ENCODE data around the gene LCP1. TPM values are rescaled to one million over a fixed set of nuclear protein-coding genes. Genes with fewer than 3 reads are reported as not detected.
"Not testable (repeated sequence)": the region's sequence is repeated elsewhere in the genome, so short reads cannot be mapped to it uniquely, and the experiment has no call there.

LCP1 gene, protein sequence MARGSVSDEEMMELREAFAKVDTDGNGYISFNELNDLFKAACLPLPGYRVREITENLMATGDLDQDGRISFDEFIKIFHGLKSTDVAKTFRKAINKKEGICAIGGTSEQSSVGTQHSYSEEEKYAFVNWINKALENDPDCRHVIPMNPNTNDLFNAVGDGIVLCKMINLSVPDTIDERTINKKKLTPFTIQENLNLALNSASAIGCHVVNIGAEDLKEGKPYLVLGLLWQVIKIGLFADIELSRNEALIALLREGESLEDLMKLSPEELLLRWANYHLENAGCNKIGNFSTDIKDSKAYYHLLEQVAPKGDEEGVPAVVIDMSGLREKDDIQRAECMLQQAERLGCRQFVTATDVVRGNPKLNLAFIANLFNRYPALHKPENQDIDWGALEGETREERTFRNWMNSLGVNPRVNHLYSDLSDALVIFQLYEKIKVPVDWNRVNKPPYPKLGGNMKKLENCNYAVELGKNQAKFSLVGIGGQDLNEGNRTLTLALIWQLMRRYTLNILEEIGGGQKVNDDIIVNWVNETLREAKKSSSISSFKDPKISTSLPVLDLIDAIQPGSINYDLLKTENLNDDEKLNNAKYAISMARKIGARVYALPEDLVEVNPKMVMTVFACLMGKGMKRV
- total RNA-seq = 6.1 TPM

DNA sequence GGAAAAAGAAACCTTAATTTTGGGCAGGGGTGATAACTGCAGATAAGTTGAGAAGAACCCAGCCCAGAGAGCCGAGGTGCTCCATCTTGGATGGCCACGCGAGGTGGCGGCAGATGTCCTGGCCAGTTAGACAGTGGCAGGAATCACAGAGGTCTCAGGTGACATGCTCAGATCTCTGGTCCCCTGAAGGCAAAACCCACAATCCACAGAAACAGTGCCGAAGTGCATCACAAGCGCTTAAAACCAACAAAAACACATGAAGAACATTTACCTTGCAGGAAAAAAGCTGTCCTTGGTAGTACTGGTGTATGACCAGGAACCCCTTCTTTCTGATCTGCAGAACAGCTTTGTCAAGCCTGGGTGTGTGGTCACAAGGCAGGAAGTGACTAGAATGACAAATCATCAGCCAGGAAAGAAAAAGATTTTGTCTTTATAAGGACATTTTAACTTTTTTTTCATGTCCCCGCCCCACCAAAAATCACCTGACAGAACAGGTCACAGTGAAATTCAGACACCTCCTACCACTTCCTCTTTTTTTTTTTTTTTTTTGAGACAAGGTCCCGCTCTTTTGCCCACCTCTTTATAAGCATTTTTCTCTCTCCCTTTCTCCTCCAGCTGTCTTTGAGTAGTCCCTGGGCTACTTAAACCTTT, at the start of gene LCP1:
TSS of gene LCP1 (minus strand) at position 338 of the 651 bp plus-strand sequence. CDS start 22,515 bp downstream, outside the sequence.
- FAIRE-seq (no peak), DNase-seq (ENCODE audit: low spot score in 2 of 2) (no peak)

DNA sequence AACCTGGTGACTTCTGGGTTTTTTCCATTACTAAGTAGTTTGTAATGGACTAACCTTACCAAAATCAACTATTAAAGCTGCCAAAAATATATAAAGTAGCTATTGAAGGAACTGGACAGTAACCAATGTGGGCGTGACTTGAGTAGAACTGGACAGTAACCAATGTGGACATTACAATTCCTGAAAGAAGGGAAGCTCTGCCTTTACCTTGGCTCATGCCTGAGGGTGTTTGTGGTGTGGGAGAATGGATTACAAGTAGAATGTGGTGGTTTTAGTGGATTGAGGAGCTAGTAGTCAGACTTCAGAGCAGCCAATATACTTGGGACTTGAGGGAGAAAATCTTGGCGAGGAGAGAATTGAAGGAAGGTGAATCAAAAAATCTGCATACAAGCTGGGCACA, 47.3 kb upstream of the LCP1 start:
- DNase-seq (ENCODE audit: low spot score in 2 of 2) (no peak), FAIRE-seq (no peak)

DNA sequence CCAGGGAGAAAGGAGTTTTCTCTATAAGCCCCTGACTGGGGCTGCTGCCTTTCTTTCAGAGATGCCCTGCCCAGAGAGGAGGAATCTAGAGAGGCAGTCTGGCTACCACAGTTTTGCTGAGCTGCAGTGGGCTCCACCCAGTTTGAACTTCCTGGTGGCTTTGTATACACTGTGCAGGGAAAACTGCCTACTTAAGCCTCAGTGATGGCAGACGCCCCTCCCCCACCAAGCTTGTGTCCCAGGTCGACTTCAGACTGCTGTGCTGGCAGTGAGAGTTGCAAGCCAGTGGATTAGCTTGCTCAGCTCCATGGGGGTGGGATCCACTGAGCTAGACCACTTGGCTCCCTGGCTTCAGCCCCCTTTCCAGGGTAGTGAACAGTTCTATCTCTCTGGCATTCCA, 38.3 kb upstream of the LCP1 start:
- DNase-seq (ENCODE audit: low spot score in 2 of 2); FAIRE-seq: not testable (repeated sequence)

DNA sequence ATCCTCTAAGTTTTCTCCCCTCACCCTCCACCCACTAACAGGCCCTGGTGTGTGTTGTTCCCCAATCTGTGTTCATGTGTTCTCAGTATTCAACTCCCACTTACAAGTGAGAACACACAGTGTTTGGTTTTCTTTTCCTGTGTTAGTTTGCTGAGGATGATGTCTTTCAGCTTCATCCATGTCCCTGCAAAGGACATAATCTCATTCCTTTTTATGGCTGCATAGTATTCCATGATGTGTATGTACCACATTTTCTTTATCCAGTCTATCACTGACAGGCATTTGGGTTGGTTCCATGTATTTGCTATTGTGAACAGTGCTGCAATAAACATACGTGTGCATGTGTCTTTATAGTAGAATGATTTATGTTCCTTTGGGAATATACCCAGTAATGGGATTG, 32.8 kb upstream of the LCP1 start:
- not testable (repeated sequence) for DNase-seq (ENCODE audit: low spot score in 2 of 2); FAIRE-seq

DNA sequence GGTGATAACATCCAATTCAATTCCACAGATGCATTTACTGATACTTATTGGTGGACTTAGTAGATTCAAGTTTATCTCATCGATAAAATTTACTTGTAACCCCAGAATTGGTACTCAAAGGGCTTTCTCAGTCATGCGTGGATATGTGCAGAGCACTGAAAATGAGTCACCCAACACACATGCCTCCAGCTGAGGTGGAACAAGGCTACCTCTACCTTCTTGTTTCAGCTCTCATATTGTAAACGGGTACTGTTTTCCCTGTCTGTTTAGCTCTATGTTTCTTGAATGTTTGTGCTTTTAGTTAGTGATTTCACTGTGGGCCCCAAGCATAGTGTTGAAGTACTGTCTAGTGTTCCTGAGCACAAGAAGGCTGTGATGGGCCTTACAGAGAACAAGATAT, 31.3 kb upstream of the LCP1 start:
- no peak for FAIRE-seq
- DNase-seq (ENCODE audit: low spot score in 2 of 2) = no peak

DNA sequence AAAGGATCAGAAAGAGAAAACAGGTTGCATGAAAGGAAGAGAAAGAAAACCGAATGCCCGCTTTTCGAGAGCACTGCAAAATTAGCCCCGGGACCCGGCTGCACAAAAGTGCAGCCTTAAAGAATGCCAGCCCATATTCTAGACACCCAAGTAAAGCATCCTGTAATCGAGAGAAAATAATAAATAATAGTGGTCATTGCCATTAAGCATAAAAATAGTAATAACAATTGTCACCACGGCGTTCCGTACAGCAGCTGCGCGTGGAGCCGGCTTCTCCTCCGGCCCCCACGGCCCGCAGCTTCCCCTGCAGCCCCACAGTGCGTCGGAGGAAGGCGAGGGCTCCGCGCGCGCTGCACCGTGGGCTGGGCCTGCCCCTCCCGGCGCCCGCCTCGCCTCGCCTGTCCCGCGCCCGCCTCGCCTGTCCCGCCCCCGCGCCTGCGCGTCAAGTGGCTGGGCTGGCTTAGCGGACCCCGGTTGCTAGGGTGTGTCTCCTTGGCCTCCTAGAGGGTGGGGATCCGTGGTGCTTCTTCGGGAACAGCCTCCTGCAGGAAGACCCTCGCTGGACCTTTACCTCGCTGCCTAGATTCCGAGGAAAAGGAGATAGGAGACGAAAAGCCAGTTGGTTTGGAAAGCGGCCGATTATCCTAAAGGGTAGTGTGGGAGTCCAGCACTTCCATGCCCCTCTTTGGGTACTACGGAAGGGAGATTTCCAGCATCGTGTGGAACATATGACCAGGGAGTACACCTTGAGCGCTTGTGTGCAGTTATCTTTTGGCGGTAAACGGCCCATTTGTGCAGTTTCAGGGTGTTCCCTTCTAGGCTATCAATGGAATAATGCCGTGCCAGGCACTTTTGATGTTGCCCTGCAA, 29.7 kb upstream of the LCP1 start, which contains the start of gene LRRC63:
TSS of gene LRRC63 (plus strand) at position 446 of the 869 bp plus-strand sequence. CDS start 1,107 bp downstream, outside the sequence.
- FAIRE-seq (no peak), DNase-seq (ENCODE audit: low spot score in 2 of 2) (peak; percentile 70)

DNA sequence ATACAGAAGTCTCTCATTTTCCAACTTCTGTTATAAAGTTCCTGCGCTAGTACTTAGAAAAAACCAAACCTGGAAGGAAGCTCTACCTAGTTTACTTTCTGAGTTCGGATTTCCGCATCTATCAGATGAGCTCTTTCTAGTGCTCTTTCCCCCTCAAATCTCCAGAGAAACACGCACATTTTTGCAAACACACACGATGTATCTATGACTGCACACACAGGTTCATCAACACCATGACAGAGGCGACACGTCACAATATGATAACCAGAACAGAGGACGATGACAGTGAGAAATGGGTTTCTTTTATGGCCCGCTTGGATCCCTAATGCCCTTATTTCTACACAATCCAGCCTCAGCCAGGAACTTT, 29.1 kb upstream of the LCP1 start:
- FAIRE-seq (no peak), DNase-seq (ENCODE audit: low spot score in 2 of 2) (peak in 1 of 2 donors; percentile 18)

DNA sequence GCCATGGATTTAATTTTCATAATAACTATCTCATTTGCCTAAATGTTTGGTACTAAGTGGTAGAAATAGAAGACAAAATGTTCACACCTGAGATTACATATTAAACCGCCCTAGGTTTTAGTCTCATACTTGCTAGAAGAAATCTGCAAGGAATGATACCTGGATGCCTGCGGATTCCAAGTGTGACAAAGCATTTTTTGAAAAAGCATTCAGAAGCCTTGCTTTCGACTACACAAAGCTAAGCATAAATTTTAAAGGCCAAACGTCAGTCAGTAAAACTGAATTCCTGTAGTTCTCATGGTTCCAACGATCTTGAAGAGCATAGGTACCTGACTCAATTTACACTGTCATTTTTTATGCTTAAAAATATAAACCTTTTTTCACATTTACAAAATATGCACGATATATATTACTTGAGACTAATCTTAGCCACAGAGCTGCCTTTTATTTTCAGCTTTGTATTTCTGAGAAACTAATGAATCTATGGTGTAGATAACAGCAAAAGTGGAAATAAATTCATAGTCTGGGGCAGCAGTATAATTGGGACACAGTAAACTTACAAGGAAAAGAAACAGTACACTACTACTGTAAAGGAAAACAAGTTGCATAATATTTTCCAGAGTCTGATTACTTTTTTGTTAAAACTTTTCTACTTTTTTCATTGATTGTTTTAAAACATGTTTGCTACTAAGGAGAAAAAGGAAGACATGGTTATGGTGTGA, 28.5 kb upstream of the LCP1 start:
- DNase-seq (ENCODE audit: low spot score in 2 of 2) = no peak
- FAIRE-seq = no peak

DNA sequence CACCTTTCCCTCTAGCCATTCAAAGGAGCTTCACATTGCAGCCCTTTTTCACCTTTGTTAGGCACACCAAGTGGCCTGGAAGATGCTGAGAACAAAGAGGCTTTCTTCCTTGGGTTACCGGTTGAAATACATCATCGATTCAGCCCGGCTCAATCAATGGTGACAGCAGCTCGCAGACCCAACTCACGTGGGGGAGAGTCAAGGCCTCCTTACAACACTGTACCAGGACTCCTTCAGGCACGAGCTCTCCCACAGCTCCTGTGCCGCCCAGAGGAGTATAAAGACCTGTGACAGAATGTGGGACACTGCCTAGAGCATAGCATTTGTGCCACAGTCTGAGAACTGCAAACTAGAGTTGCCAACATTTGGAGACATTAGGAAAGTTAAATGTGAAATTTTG, 25.9 kb upstream of the LCP1 start:
- DNase-seq (ENCODE audit: low spot score in 2 of 2) (no peak), FAIRE-seq (no peak)

DNA sequence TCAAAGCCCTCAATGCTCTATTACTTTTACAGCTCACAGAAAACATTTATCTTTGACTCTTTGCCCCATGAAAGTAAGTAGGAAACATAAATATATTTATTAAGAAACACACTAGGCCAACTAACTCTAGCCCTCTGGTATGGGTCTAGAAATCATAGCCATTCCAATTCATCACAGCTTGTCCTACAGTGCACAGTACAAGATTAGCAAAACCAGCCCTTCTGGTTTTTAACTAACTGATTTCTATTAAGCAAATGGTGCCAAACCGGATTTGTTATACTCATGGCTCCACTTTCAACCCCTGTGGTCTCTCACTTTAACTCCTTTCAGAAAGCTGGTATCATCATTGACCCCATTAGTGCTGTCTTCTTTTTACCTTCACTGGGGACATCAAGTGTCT, 24.2 kb upstream of the LCP1 start:
- FAIRE-seq (no peak), DNase-seq (ENCODE audit: low spot score in 2 of 2) (no peak)

DNA sequence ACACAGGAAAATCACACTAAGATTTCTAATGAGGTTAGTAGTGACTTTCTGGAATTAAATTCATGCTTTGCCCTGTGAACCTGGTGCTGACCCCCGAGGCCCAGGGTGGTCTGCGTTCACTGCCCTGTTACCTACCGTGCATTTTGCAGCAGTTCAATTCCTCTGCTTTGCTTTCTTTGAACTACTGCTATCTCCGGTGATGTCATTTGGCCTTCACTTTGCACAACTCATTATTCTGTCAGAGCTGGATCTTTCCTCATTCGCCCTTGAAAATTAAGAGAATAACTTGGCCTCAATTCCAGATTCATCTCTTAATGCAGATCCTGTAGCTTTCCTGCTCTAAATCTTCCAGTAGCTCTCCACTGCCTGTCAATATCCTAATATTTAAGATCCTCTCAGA, 21.0 kb upstream of the LCP1 start:
- DNase-seq (ENCODE audit: low spot score in 2 of 2) = no peak
- FAIRE-seq = no peak

DNA sequence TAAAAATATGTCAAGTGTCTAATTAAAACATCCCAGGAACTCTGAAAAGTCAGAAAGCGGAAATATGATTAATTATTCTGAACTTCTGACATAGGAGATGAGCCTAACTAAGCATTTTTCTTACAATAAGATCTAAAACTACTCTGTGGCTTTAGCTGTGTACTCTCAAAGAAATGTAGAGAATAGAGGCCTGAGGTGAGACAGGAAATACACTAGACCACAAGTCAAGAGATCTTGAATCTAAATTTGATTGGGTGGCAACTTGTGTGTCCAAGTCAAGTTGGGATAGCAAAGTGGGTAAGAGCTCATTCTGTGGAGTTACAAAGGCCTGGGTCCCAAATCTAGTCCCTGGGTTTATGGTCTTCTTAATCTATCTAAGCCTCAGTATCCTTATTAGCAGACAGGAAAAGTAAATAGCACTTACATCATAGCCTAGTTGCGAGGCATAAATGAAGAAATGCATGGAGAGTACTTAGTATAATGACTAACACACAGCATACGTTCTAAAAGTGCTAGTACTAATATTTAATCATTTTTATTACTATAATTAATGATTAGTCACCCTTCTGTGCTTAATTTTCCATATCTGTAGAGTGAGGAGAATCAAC, 20.3 kb upstream of the LCP1 start:
- FAIRE-seq = no peak
- no peak for DNase-seq (ENCODE audit: low spot score in 2 of 2)

DNA sequence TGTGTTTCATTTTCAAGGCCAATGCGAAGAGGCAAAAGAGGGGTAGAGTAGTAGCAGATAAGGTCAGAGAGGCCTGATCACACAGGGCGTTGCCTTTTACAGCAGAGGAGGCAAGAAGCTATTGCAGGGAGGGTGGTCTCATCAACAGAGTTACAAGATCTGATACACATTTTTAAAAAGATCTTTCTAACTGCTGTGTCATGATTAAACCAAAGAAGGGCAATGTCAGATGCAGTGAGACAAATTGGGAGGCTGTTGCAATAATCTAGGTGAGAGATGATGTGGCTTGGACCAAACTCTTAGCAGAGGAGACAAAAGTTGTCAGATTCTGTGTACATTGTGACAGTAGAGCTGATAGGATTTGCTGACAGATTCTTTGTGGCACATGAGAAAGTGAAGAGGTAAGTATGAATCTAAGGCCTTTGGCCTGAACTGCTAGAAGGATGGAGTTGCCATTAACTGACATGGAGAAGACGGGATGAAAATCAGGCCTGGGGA, 16.8 kb upstream of the LCP1 start:
- FAIRE-seq = no peak
- DNase-seq (ENCODE audit: low spot score in 2 of 2) = no peak

DNA sequence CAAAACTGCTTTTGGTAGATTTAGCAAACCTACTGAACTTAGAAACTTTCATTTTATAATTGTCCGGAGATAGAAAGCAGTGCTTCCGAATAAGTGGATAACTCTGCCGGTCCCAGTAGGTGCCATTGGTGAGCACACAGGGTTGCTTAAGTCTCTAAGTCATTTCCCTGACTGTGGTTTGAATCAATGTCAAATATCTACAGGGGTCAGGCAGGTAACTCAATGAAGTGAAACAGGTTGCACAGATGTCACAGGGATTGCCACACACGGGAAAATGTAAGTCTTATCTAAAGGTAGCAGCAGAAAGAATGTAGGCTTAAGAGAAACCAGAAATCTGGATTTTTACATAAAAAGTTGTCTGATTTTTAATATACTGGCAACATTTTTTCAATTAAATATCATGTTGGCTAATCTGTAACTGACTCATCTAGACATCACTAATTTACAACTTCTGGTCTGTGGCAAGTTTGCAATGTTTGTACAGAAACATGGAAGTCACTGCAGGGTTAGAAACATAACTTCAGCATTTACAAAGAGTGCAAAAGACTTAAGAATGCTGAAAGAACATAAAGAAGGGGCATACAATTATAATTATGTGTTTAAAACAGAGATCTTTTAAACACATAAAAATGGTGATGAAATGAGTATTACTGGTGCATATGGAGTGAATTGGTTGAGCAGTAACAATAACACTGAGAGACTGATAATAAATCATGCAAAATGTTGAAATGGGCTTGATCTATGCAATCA, 15.5 kb upstream of the LCP1 start:
- DNase-seq (ENCODE audit: low spot score in 2 of 2) = no peak
- no peak for FAIRE-seq

DNA sequence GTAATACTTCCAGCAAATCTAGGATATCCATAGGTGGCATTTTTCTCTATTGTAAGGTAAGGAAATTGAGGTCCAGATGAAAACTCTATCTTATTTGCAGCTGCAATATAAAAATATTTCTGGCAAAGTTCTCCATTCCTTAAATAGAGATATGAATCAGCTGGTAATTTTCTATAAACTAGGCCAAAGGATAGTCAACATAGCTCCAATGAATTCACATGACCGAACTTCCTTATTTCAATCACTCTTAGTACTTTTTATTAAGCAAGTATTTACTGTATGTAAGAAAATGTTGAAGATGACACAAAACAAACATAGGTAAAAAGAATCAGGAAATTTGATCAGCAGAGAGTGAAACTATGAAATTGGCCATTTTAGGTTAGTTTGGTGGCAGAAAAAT, 13.0 kb upstream of the LCP1 start:
- DNase-seq (ENCODE audit: low spot score in 2 of 2) (no peak), FAIRE-seq (no peak)

DNA sequence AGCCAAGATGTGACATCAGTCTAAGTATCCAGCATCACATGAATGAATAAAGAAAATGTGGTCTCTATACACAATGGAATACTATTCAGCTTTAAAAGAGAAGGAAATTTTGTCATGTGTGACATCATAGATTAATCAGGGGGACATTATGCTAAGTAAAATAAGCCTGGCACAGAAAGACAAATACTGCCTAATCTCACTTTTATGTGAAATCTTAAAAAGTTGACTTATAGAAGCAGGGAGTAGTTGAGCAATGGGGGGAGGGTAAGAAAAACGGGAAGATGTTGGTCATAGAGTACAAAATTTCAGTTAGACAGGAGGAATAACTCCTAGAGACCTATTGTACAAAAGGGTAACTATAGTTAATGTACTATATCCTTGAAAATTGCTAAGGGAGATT, 10.4 kb upstream of the LCP1 start:
- DNase-seq (ENCODE audit: low spot score in 2 of 2) (no peak), FAIRE-seq (no peak)

DNA sequence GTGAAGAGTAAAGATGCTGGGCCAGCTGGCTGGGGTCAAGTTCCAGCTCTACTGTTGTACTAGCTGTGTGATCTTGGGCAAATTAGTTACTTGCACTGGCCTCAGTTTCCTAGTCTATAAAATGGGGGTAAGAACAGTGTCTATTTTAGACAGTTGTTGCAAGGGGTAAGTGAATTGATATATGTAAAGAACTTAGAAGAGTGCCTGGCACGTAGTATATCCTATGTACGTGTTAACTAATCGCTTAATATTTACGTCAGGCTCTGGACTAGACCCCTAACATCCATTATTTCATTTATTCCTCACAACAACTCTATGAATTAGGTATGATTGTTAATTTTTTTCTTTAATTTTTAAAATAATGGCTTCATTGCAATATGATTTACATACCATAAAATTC, 3.7 kb upstream of the LCP1 start:
- FAIRE-seq = no peak
- DNase-seq (ENCODE audit: low spot score in 2 of 2) = no peak

DNA sequence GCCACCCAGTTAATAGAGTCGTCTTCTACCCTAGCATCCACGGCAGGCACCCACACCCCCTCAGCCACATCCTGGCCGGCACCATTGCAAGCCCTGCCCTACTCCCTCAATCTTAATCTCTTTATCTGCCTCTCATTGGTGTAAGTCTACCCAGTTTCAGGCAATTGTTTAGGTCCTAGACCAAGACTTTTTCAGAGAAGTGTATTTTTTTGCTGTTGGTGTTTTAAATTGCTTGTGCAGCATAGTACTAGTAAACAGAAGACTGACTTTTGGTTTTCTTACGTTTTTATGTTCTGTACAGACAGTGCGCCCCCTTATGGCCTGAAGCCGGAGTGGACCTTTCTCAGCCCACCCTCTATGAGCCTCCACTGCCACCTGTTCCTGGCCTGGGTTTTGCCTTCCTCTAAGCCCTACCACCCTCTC, 2.3 kb upstream of the LCP1 start:
- DNase-seq (ENCODE audit: low spot score in 2 of 2) = no peak
- no peak for FAIRE-seq
